Measurements from ENCODE around the gene NRXN3.

DNA sequence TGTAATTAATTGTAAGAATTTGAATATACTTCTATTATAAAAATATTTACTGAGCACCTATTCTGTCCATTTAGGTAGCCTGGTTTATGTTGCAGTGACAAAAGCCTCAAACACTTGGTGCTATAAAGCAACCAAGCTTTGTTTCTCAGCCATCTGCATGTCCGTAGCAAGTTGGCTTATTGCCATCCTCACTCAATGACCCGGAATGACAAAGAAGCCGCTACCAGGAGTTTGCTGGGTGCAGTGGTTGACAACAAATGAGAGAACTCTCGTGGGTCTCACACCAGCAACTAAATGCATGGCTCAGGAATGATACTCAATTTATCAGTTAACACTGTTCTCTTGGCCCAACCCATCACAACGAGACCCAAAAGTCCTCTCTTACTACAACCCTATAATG is 1488.0 kb downstream of the NRXN3 start:
- TF ChIP-seq, protein P1, sequence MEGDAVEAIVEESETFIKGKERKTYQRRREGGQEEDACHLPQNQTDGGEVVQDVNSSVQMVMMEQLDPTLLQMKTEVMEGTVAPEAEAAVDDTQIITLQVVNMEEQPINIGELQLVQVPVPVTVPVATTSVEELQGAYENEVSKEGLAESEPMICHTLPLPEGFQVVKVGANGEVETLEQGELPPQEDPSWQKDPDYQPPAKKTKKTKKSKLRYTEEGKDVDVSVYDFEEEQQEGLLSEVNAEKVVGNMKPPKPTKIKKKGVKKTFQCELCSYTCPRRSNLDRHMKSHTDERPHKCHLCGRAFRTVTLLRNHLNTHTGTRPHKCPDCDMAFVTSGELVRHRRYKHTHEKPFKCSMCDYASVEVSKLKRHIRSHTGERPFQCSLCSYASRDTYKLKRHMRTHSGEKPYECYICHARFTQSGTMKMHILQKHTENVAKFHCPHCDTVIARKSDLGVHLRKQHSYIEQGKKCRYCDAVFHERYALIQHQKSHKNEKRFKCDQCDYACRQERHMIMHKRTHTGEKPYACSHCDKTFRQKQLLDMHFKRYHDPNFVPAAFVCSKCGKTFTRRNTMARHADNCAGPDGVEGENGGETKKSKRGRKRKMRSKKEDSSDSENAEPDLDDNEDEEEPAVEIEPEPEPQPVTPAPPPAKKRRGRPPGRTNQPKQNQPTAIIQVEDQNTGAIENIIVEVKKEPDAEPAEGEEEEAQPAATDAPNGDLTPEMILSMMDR (conservative IDR thresholded peaks at IDR 0.05; ENCODE audit: low read depth, low read length), result no peak
- TF ChIP-seq MAZ (IDR thresholded peaks at IDR 0.05; ENCODE audit: borderline replicate concordance, low read depth, low read length), result no peak
- TF ChIP-seq POLR2A (IDR thresholded peaks at IDR 0.05; ENCODE audit: low read depth, low read length), result no peak

All from IMR-90 (cell line).